Mesodermal cell (in vitro differentiated cells): ENCODE measurements around the gene CLDN5.

Experiments used
- H3K27ac ChIP-seq: 2 replicates; pipeline ENCODE4 v1.7.0; 2013; ENCODE audit warnings: mild to moderate bottlenecking, low read depth, low read length, moderate library complexity; ENCODE audit not compliant: severe bottlenecking
- H3K36me3 ChIP-seq: 2 replicates; pipeline ENCODE4 v1.7.1; 2013; ENCODE audit warnings: mild to moderate bottlenecking, low read length, moderate library complexity; ENCODE audit not compliant: control insufficient read depth, insufficient read depth
- H3K4me1 ChIP-seq: one replicate; pipeline ENCODE4 v1.7.1; 2013; ENCODE audit warnings: mild to moderate bottlenecking, low read length; ENCODE audit not compliant: insufficient read depth, control insufficient read depth, poor library complexity, severe bottlenecking
- H3K4me3 ChIP-seq: 2 replicates; pipeline ENCODE4 v1.7.0; 2013; ENCODE audit warnings: low read length, control low read depth, mild to moderate bottlenecking; ENCODE audit not compliant: insufficient read depth, poor library complexity, severe bottlenecking; ENCODE audit errors: extremely low read depth
- H3K9me3 ChIP-seq: 2 replicates; pipeline ENCODE4 v1.7.1; 2013; ENCODE audit warnings: mild to moderate bottlenecking, low read length, moderate library complexity; ENCODE audit not compliant: control insufficient read depth
- WGBS, 2 experiments: methylation state at CpG; one replicate each; pipeline ENCODE4 v1.1.5; 2013; ENCODE audit warnings: missing lambda C conversion rate in 2 of 2; ENCODE audit not compliant: insufficient coverage in 2 of 2; 5-methylcytosine and 5-hydroxymethylcytosine counted together

The CLDN5 gene

DNA sequence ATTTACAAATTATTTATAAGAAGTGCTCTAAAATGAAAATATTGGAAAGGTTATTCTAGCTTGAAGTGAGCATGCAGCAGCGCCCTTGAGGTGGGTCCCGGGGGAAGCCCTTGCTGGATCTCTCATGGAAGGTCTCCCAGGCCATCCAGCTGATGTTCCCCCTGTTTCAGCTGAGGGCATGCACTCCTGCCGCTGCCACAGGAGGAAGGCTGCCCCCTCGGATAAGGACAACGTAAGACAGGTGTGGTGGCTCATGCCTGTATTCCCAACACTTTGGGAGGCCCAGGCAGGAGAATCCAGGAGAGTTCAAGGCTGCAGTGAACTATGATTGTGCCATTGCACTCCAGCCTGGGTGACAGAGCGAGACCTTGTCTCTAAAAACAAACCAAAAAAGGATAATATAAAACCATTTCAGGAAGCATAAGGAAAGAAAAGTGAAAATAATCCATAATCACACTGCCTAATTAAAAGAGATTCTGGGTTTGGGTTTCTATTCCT, 29.5 kb downstream of the CLDN5 start:
- no peak overlapping the region for H3K27ac ChIP-seq
- 92 to 93% methylated on average over 5 of the region's 6 CpGs for WGBS, 2 experiments
- H3K4me3 ChIP-seq: no peak overlapping the region
- H3K4me1 ChIP-seq: no peaks in the 10 kb centered on the region
- H3K9me3 ChIP-seq: no peaks in the 10 kb centered on the region
- H3K36me3 ChIP-seq: peaks cover 54% of the 10 kb centered on the region

DNA sequence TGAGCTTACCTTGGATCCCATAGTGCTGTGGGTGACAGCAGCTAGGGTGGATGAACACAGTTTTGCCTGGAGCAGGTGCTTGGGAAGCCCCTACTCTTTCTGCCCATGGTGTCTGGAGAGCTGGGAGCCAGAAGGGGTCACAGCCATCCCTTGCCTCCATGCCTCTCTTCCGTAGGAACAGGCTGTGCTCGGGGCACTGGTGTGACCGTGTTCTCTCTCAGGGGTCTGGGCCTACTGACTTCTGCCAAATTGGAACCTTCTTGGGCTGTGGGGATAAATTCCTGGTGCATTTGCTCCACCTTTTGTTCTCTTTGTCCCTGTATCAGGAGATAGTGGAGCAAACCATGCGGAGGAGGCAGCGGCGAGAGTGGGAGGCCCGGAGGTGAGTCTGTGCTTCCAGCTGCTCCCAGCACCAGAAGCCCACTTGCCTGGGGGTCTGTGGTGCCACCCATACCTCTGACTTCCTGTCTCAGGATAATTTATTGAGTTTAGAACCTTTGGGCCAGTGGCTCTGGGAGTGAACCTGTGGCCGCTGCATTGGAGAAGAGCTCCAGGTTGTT, 30.1 kb downstream of the CLDN5 start:
- H3K9me3 ChIP-seq: no peaks in the 10 kb centered on the region
- peaks cover 52% of the 10 kb centered on the region for H3K36me3 ChIP-seq
- no peak overlapping the region for H3K4me3 ChIP-seq
- WGBS, 2 experiments: 100% methylated on average over 7 to 8 of the region's 8 CpGs
- no peaks in the 10 kb centered on the region for H3K4me1 ChIP-seq
- H3K27ac ChIP-seq: no peak overlapping the region

DNA sequence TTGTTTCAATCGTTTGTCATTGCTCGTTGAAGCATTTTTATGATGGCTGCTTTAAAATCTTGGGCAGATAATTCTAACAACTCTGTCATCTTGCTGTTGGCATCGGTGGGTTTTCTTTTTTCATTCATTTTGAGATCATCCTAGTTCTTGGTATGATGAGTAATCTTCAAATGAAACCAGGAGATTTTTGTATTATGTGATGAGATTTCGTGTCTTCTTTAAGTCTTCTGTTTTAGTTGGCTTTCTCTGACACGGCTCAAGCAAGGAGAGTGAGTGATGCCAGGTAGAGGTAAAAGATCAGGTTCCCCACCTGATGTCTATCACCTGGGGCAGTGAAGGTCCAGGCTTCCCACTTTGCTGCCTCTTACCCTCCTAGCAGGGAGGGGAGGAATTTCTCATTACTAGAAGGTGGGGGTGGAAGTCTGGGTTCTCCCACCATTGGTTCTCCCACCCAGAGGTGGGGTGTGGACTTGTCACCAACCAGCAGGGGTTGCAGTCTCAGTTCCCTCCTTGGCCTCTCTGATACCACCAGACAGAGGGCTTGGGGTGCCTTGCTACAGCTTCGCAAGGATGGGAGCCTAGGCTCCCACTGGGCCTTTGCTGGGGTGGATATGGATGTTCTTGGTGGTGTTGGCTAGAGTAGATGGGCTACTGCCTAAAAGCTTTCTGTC, 31.6 kb downstream of the CLDN5 start:
- 83 to 94% methylated on average over 4 to 5 of the region's 6 CpGs for WGBS, 2 experiments
- no peak overlapping the region for H3K27ac ChIP-seq
- no peaks in the 10 kb centered on the region for H3K9me3 ChIP-seq
- H3K4me3 ChIP-seq: no peak overlapping the region
- no peaks in the 10 kb centered on the region for H3K4me1 ChIP-seq
- H3K36me3 ChIP-seq: peaks cover 54% of the 10 kb centered on the region

DNA sequence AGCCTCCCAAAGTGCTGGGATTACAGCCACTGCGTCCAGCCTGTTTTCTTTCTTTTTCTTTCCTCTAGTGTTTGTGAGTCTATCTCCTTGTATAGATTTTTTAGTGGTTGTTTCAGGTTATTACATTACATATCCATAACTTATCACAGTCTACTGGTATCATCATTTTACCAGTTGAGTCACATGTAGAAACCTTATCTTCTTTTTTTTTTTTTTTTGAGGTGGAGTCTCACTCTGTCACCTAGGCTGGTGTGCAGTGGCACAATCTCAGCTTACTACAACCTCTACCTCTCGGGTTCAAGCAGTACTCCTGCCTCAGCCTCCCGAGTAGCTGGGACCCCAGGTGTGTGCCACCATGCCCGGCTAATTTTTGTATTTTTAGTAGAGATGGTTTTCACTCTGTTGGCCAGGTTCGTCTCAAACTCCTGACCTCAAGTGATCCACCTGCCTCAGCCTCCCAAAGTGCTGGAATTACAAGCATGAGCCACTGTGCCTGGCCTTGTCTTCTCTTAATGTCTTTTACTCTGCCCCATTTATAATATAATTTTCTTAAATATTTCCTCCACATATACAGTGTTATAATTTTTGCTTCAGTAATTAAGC, 33.5 kb downstream of the CLDN5 start:
- peaks cover 43% of the 10 kb centered on the region for H3K36me3 ChIP-seq
- no CpG with 5 or more reads among the region's 5 CpGs for WGBS, 2 experiments

DNA sequence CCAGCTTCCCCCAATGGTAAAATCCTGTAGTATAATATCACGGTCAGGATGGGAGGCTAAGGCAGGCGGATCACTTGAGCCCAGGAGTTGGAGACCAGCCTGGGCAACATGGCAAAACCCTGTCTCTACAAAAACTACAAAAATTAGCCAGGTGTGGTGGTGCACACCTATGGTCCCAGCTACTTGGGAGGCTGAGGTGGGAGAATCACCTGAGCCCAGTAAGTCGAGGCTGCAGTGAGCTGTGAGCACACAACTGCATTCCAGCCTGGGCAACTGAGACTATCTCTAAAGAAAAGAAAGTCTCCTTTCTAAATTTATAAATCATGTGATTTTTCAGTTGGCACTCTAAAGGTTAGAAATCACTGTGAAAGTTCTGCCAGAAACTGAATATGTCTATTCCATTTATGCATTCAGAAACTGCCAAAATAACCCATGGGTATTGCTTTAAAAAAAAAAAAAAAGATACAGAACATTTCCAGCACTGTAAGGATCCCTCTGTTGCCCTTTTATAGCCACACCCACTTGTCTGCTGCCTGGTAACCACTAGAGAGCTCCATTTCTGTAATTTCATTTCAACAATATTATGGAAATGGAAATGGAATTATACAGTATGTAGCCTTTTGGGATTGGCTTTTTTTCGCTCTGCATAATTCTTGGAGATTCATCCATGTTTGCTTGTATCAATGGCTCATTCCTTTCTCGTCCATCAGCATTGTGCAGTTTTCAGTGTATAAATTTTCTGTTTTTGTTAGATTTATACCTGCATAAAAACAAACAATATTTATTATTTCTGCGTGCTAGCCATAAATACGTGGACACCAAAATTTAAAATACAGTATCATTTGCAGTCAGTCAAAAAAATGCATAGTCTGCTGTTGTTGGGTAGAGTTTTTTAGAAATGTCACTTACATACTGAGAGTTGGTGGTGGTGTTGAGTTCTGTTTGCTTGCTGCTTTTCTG, 35.0 kb downstream of the CLDN5 start:
- Histone ChIP-seq H3K4me3 (no peak overlapping the region), H3K27ac (no peak overlapping the region), H3K4me1 (no peaks in the 10 kb centered on the region), H3K9me3 (no peaks in the 10 kb centered on the region), H3K36me3 (peaks cover 48% of the 10 kb centered on the region)
- 86 to 100% methylated on average over 1 to 3 of the region's 7 CpGs for WGBS, 2 experiments

More for the DNA sequence above, 33.5 kb downstream of the CLDN5 start:
- Histone ChIP-seq H3K4me1 (no peaks in the 10 kb centered on the region), H3K4me3 (no peak overlapping the region), H3K9me3 (no peaks in the 10 kb centered on the region), H3K27ac (no peak overlapping the region)

DNA sequence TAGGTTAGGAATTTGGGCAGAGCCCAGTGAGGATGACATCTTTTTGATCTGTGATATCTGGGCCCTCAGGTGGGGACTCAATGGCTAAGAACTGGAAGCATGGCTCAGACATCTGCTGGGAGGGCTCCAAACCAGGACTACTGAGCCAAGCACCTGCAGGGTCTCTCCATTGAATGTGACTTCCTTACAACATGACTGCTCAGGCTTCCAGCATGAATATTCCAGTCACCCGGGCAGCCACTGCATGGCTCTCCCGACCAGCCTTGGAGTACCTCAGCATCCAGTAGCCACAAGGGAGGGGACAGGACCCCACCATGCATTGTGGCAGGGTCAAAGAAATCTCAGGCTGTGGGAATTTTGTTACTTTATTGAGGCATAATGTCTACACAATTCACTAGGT, 35.9 kb downstream of the CLDN5 start:
- 100% methylated on average over 1 of the region's 2 CpGs; no CpG with 5 or more reads in 1 of the 2 experiments for WGBS, 2 experiments
- peaks cover 49% of the 10 kb centered on the region for H3K36me3 ChIP-seq
- H3K4me1 ChIP-seq: no peaks in the 10 kb centered on the region
- H3K27ac ChIP-seq: no peak overlapping the region
- H3K4me3 ChIP-seq: no peak overlapping the region
- no peaks in the 10 kb centered on the region for H3K9me3 ChIP-seq

DNA sequence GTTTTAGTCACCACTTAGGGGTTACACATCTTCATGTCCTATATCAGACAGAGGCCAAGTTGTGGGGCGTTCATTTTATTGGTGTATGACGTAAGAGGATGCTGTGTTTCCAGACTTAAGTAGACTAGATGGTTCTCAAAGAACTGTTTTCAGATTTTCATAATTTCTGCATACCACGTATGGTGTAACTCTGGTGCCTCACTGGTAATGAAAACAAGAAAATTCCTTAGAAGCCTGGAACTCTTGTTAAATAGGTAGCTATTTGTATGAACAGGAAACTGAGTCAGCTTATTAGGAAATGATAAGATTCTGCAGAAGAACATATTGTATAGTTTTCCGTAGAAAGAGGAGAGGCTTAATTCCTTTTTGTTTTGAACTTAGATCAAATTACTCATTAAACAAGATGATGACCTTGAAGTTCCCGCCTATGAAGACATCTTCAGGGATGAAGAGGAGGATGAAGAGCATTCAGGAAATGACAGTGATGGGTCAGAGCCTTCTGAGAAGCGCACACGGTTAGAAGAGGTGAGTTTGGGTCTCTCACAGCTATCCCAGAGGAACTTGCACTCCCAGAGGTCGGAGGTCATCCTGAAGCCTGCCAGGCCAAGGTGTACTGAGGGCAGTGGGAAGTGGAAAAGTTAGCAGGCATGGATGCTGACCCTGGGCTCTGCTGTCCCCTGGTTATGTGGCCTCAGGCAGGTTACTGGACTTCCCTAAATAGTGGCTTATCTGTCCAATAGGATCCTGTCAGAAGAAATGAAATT, 40.5 kb downstream of the CLDN5 start:
- H3K9me3 ChIP-seq: no peaks in the 10 kb centered on the region
- H3K27ac ChIP-seq: no peak overlapping the region
- H3K4me3 ChIP-seq: no peak overlapping the region
- H3K36me3 ChIP-seq: peaks cover 59% of the 10 kb centered on the region
- 95 to 97% methylated on average over 3 to 7 of the region's 8 CpGs for WGBS, 2 experiments
- H3K4me1 ChIP-seq: peaks cover 10% of the 10 kb centered on the region

DNA sequence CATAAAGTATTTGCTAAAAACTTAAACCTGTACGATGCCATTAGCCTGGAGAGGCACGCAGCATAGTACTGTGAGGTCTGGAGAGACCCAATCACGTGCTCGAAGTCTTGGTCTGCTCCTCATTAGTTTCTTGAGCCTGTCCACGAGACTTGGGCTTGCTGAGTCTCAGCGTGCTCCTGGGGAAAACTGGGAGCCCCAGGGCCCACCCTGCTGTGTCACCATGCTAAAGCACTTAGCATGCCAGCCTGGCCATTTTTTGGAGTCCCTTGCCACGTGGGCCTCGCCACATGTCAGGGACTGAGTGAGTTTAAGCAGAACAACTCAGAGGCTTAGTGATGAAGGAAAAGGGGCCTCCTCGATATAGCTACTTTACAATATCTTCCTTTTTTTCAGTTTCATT, 41.9 kb downstream of the CLDN5 start:
- Histone ChIP-seq H3K36me3 (peaks cover 48% of the 10 kb centered on the region), H3K4me3 (no peak overlapping the region), H3K27ac (no peak overlapping the region), H3K9me3 (no peaks in the 10 kb centered on the region), H3K4me1 (peaks cover 13% of the 10 kb centered on the region)
- 93 to 95% methylated on average over 6 to 7 of the region's 9 CpGs for WGBS, 2 experiments

DNA sequence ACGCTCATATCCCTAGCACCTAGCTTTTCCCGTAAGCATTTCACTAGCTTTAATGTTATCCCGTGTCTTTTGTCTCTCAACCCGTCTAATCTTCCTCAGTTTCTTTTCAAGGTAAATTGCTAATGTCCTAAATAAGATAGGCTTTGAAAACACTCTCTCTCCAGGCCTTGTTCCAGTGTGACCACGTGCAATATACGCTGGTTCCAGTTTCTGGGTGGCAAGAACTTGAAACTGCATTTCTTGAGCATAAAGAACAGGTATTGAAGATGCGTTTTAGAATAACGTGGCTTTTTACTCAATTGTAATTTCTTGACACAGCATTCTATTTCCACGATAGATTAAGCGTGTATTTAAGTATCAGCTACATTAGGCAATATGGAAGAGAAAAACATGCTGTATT, 43.4 kb downstream of the CLDN5 start:
- Histone ChIP-seq H3K36me3 (peaks cover 52% of the 10 kb centered on the region), H3K27ac (no peak overlapping the region), H3K9me3 (no peaks in the 10 kb centered on the region), H3K4me1 (peaks cover 14% of the 10 kb centered on the region), H3K4me3 (peak overlapping the region; percentile 80)
- 70 to 76% methylated on average over 7 of the region's 10 CpGs for WGBS, 2 experiments

DNA sequence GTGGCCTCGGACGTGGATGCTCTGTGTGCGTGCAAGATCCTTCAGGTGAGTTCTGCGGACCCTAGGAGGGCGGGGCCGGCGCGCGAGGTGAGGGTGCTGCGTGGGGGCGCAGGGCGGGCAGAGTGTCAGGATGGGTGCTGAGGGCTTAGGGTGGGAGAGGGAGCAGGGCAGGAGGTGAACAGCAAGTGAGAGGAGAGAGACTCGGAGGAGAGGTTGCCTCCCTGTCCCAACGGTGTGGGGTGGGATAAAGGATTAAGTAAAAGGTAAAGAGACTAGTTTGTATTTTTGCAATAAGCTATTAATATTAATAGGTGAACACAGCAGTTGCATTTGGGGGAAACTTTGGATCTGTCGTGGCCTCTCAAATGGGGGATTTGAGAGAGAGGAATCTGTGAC, 44.0 kb downstream of the CLDN5 start:
- peak overlapping the region; percentile 80 for H3K4me3 ChIP-seq
- peaks cover 53% of the 10 kb centered on the region for H3K36me3 ChIP-seq
- no peak overlapping the region for H3K27ac ChIP-seq
- peaks cover 14% of the 10 kb centered on the region for H3K4me1 ChIP-seq
- H3K9me3 ChIP-seq: no peaks in the 10 kb centered on the region
- 2 to 3% methylated on average over 6 to 13 of the region's 15 CpGs for WGBS, 2 experiments
